Measurements from ENCODE around the gene NOP53.

- TF ChIP-seq, protein P1, sequence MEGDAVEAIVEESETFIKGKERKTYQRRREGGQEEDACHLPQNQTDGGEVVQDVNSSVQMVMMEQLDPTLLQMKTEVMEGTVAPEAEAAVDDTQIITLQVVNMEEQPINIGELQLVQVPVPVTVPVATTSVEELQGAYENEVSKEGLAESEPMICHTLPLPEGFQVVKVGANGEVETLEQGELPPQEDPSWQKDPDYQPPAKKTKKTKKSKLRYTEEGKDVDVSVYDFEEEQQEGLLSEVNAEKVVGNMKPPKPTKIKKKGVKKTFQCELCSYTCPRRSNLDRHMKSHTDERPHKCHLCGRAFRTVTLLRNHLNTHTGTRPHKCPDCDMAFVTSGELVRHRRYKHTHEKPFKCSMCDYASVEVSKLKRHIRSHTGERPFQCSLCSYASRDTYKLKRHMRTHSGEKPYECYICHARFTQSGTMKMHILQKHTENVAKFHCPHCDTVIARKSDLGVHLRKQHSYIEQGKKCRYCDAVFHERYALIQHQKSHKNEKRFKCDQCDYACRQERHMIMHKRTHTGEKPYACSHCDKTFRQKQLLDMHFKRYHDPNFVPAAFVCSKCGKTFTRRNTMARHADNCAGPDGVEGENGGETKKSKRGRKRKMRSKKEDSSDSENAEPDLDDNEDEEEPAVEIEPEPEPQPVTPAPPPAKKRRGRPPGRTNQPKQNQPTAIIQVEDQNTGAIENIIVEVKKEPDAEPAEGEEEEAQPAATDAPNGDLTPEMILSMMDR (conservative IDR thresholded peaks at IDR 0.05; ENCODE audit: low read depth, low read length): no peak
- no peak for TF ChIP-seq EZH2 (IDR thresholded peaks at IDR 0.05; ENCODE audit: borderline replicate concordance, low read depth, low read length, poor library complexity, severe bottlenecking)
These were observed 61.1 kb downstream of the NOP53 start for GRCh38 chr19:47806435-47806834.
